ENCODE results near the gene SVIL.
"Not testable (repeated sequence)": the region's sequence is repeated elsewhere in the genome, so short reads cannot be mapped to it uniquely, and the experiment has no call there.

GRCh38 chr10:29511806-29512205 lies 123.0 kb downstream of the SVIL start:
- TF ChIP-seq CTCF, EZH2 (IDR thresholded peaks at IDR 0.05): not testable (repeated sequence)
